ENCODE data around the gene NFKBIA.
"Not testable (repeated sequence)": the region's sequence is repeated elsewhere in the genome, so short reads cannot be mapped to it uniquely, and the experiment has no call there.

The NFKBIA gene

GRCh38 chr14:35389315-35389667, 15.3 kb downstream of the NFKBIA start:
- no peak for DNase-seq

- DNase-seq, result no peak
Measured at GRCh38 chr14:35388656-35389314, 15.8 kb downstream of the NFKBIA start.

GRCh38 chr14:35387713-35388579, 16.6 kb downstream of the NFKBIA start:
- no peak for DNase-seq

GRCh38 chr14:35387219-35387618, 17.3 kb downstream of the NFKBIA start:
- no peak for DNase-seq

GRCh38 chr14:35386673-35387125, 17.9 kb downstream of the NFKBIA start:
- DNase-seq, result no peak

GRCh38 chr14:35385042-35385839, 19.3 kb downstream of the NFKBIA start:
- DNase-seq, result no peak

GRCh38 chr14:35384455-35385041, 20.0 kb downstream of the NFKBIA start:
- DNase-seq, result no peak

GRCh38 chr14:35383569-35384454, 20.7 kb downstream of the NFKBIA start:
- no peak for DNase-seq

- no peak for DNase-seq
Measured at GRCh38 chr14:35380794-35381193, 23.8 kb downstream of the NFKBIA start.

- DNase-seq, result not testable (repeated sequence)
Measured at GRCh38 chr14:35379234-35379933, 25.2 kb downstream of the NFKBIA start.

- DNase-seq, result no peak
Measured at GRCh38 chr14:35378425-35379233, 25.9 kb downstream of the NFKBIA start.

- no peak for DNase-seq
Measured at GRCh38 chr14:35375558-35376025, 29.0 kb downstream of the NFKBIA start.

- no peak for DNase-seq
Measured at GRCh38 chr14:35374263-35374712, 30.3 kb downstream of the NFKBIA start.

GRCh38 chr14:35373208-35373607, 31.3 kb downstream of the NFKBIA start:
- not testable (repeated sequence) for DNase-seq

- no peak for DNase-seq
Measured at GRCh38 chr14:35370969-35371368, 33.6 kb downstream of the NFKBIA start.

GRCh38 chr14:35369701-35370191, 34.8 kb downstream of the NFKBIA start:
- DNase-seq, result no peak

- no peak for DNase-seq
Measured at GRCh38 chr14:35368583-35369392, 35.8 kb downstream of the NFKBIA start.

- DNase-seq, result no peak
Measured at GRCh38 chr14:35368139-35368460, 36.4 kb downstream of the NFKBIA start.

- DNase-seq, result no peak
Measured at GRCh38 chr14:35367056-35367372, 37.5 kb downstream of the NFKBIA start.

All from stimulated activated CD4-positive, alpha-beta T cell treated with anti-CD3 and anti-CD28 coated beads, Interleukin-4, amount 100 ng/mL, for 4 hours (primary cell).